Loucy (cell line): Measurements from ENCODE around the gene OVOL3.

ENCODE experiments used
- CTCF ChIP-seq: fragments of 200-600 bp; sonication (generic); conservative IDR thresholded peaks from 2 replicates; pipeline ENCODE4 v1.5.1; 2014; ENCODE audit warnings: mild to moderate bottlenecking, antibody characterized with exemption, low read length
- EZH2phosphoT487 ChIP-seq: fragments of 200-600 bp; IDR thresholded peaks from 2 replicates; pipeline ENCODE4 v1.6.1; 2018; ENCODE audit warnings: antibody characterized with exemption, mild to moderate bottlenecking, moderate library complexity, borderline replicate concordance

- no peak for TF ChIP-seq CTCF
- TF ChIP-seq EZH2phosphoT487: no peak
Observed at GRCh38 chr19:36108684-36109083, 2.3 kb upstream of the OVOL3 start.
